ENCODE measurements around the gene SEMA3E. TPM values are rescaled to one million over a fixed set of nuclear protein-coding genes. Genes with fewer than 3 reads are reported as not detected.

SEMA3E gene
- polyA plus RNA-seq, 1 donor from 2014 or later: 0.98 TPM

DNA sequence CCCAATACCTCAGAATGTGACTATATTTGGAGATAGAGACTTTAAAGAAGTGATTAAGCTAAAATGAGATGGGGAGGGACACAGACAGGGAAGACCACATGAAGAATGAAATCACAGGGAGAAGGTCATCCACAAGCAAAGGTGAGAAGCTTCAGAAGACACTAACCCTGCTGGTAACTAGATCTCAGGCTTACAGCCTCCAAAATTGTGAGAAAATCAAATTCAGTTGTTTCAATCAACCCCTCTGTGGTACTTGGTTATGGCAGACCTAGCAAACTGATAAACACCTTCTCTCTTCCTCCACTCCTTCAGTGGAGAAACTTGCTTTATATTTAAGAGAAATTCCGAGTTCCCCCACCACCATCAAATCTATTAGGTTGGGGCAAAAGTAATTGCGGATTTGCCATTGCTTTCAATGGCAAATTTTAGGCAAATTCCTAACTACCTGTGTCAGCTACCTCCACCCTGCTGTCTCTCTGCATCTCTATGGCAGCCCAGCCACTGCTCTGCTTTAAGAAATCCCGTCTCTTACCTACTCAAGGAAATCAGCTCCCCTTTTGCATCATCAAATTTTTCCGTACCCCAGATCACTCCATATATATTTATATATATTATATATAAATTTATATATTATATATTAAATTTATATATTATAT, 38.2 kb downstream of the SEMA3E start:
- no peak overlapping the region for H3K9ac ChIP-seq (ENCODE audit: low read length)
- H3K4me2 ChIP-seq (ENCODE audit: low read length): no peak overlapping the region
- H3K9me3 ChIP-seq (ENCODE audit: low read length): no peaks in the 10 kb centered on the region
- no peaks in the 10 kb centered on the region for H3K27me3 ChIP-seq (ENCODE audit: insufficient read depth, low read depth, low read length)
- H3K79me2 ChIP-seq (replicated peaks; ENCODE audit: insufficient read depth, low read length): no peaks in the 10 kb centered on the region
- H3F3A ChIP-seq (ENCODE audit: insufficient read depth, low read length, poor library complexity, severe bottlenecking): no peaks in the 10 kb centered on the region
- H3K36me3 ChIP-seq (ENCODE audit: insufficient read depth, low read length): no peaks in the 10 kb centered on the region
- H2AFZ ChIP-seq (ENCODE audit: low read depth, low read length): no peak overlapping the region
- no peak overlapping the region for H3K4me3 ChIP-seq (ENCODE audit: low read length)
- no peaks in the 10 kb centered on the region for H4K20me1 ChIP-seq (ENCODE audit: insufficient read depth)
- no peaks in the 10 kb centered on the region for H3K9me2 ChIP-seq (ENCODE audit: insufficient read depth, low read length)
- TF ChIP-seq POLR2AphosphoS5 (IDR thresholded peaks at IDR 0.05): no peak
- TF ChIP-seq MXI1 (conservative IDR thresholded peaks at IDR 0.05; ENCODE audit: poor library complexity, severe bottlenecking): no peak
- TF ChIP-seq TAF1 (IDR thresholded peaks at IDR 0.05; ENCODE audit: low read depth): no peak
- no peak for TF ChIP-seq EZH2 (IDR thresholded peaks at IDR 0.05; ENCODE audit: borderline replicate concordance, insufficient read depth, low read length, poor library complexity, severe bottlenecking)
- no peak for TF ChIP-seq SMC3 (conservative IDR thresholded peaks at IDR 0.05; ENCODE audit: poor library complexity)
- no peak for TF ChIP-seq EP300 (conservative IDR thresholded peaks at IDR 0.05; ENCODE audit: poor library complexity, severe bottlenecking)
- TF ChIP-seq, protein P1, sequence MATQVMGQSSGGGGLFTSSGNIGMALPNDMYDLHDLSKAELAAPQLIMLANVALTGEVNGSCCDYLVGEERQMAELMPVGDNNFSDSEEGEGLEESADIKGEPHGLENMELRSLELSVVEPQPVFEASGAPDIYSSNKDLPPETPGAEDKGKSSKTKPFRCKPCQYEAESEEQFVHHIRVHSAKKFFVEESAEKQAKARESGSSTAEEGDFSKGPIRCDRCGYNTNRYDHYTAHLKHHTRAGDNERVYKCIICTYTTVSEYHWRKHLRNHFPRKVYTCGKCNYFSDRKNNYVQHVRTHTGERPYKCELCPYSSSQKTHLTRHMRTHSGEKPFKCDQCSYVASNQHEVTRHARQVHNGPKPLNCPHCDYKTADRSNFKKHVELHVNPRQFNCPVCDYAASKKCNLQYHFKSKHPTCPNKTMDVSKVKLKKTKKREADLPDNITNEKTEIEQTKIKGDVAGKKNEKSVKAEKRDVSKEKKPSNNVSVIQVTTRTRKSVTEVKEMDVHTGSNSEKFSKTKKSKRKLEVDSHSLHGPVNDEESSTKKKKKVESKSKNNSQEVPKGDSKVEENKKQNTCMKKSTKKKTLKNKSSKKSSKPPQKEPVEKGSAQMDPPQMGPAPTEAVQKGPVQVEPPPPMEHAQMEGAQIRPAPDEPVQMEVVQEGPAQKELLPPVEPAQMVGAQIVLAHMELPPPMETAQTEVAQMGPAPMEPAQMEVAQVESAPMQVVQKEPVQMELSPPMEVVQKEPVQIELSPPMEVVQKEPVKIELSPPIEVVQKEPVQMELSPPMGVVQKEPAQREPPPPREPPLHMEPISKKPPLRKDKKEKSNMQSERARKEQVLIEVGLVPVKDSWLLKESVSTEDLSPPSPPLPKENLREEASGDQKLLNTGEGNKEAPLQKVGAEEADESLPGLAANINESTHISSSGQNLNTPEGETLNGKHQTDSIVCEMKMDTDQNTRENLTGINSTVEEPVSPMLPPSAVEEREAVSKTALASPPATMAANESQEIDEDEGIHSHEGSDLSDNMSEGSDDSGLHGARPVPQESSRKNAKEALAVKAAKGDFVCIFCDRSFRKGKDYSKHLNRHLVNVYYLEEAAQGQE (IDR thresholded peaks at IDR 0.05; ENCODE audit: borderline replicate concordance): no peak
- TF ChIP-seq, protein P2, sequence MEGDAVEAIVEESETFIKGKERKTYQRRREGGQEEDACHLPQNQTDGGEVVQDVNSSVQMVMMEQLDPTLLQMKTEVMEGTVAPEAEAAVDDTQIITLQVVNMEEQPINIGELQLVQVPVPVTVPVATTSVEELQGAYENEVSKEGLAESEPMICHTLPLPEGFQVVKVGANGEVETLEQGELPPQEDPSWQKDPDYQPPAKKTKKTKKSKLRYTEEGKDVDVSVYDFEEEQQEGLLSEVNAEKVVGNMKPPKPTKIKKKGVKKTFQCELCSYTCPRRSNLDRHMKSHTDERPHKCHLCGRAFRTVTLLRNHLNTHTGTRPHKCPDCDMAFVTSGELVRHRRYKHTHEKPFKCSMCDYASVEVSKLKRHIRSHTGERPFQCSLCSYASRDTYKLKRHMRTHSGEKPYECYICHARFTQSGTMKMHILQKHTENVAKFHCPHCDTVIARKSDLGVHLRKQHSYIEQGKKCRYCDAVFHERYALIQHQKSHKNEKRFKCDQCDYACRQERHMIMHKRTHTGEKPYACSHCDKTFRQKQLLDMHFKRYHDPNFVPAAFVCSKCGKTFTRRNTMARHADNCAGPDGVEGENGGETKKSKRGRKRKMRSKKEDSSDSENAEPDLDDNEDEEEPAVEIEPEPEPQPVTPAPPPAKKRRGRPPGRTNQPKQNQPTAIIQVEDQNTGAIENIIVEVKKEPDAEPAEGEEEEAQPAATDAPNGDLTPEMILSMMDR (IDR thresholded peaks at IDR 0.05; ENCODE audit: poor library complexity, severe bottlenecking): no peak
- TF ChIP-seq RAD21 (conservative IDR thresholded peaks at IDR 0.05): no peak
- H3K27ac ChIP-seq (ENCODE audit: low read length): no peak overlapping the region

DNA sequence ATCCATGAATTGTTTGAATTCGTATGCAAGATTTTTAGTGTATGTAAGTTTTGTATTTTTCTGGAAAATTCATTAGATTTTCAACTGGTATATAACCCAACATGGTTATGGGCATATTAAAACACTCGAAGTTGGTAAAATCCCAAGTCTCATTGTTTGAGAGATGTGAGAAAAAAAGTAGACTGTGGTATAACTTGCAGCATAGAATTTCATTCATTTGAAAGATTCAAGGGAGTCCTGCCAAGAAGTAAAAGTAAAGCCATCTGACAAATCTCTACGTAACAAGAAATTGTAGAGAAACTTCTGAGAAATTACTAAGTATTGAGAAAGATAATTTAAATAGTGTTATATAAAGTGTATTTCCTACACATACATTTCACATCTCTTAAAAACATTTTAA, 40.2 kb downstream of the SEMA3E start:
- Histone ChIP-seq H3K27me3 (ENCODE audit: insufficient read depth, low read depth, low read length) (no peaks in the 10 kb centered on the region), H3K36me3 (ENCODE audit: insufficient read depth, low read length) (no peaks in the 10 kb centered on the region), H2AFZ (ENCODE audit: low read depth, low read length) (no peak overlapping the region), H3K9me2 (ENCODE audit: insufficient read depth, low read length) (no peaks in the 10 kb centered on the region), H3K27ac (ENCODE audit: low read length) (no peak overlapping the region), H3K4me3 (ENCODE audit: low read length) (no peak overlapping the region), H3K79me2 (replicated peaks; ENCODE audit: insufficient read depth, low read length) (no peaks in the 10 kb centered on the region), H3K9ac (ENCODE audit: low read length) (no peak overlapping the region), H4K20me1 (ENCODE audit: insufficient read depth) (no peaks in the 10 kb centered on the region), H3K4me2 (ENCODE audit: low read length) (no peak overlapping the region), H3K9me3 (ENCODE audit: low read length) (no peaks in the 10 kb centered on the region), H3F3A (ENCODE audit: insufficient read depth, low read length, poor library complexity, severe bottlenecking) (no peaks in the 10 kb centered on the region)
- TF ChIP-seq SMC3 (conservative IDR thresholded peaks at IDR 0.05; ENCODE audit: poor library complexity) (no peak), EZH2 (IDR thresholded peaks at IDR 0.05; ENCODE audit: borderline replicate concordance, insufficient read depth, low read length, poor library complexity, severe bottlenecking) (no peak)
- TF ChIP-seq, protein P1 (IDR thresholded peaks at IDR 0.05; ENCODE audit: borderline replicate concordance): no peak

Measured in neural cell (in vitro differentiated cells).